Measurements from ENCODE around the gene TTN.
"Not testable (repeated sequence)": the region's sequence is repeated elsewhere in the genome, so short reads cannot be mapped to it uniquely, and the experiment has no call there.

TTN gene

DNA sequence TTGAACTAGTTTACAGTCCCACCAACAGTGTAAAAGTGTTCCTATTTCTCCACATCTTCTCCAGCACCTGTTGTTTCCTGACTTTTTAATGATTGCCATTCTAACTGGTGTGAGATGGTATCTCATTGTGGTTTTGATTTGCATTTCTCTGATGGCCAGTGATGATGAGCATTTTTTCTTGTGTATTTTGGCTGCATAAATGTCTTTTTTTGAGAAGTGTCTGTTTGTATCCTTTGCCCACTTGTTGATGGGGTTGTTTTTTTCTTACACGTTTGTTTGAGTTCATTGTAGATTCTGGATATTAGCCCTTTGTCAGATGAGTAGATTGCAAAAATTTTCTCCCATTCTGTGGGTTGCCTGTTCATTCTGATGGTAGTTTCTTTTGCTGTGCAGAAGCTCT, 281.8 kb downstream of the TTN start:
- H3K4me3 Mint-ChIP-seq, result peak overlapping the region; percentile 54
- not testable (repeated sequence) for H3K27me3 Mint-ChIP-seq, H3K9me3 Mint-ChIP-seq, H3K27ac Mint-ChIP-seq
- H3K36me3 Mint-ChIP-seq, result peaks cover 14% of the 10 kb centered on the region
- peaks cover 38% of the 10 kb centered on the region for H3K4me1 Mint-ChIP-seq

DNA sequence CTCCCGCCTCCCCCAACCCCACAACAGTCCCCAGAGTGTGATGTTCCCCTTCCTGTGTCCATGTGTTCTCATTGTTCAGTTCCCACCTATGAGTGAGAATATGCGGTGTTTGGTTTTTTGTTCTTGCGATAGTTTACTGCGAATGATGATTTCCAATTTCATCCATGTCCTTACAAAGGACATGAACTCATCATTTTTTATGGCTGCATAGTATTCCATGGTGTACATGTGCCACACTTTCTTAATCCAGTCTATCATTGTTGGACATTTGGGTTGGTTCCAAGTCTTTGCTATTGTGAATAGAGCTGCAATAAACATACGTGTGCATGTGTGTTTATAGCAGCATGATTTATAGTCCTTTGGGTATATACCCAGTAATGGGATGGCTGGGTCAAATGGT, 282.2 kb downstream of the TTN start:
- Mint-ChIP-seq H3K27ac (peak overlapping the region; percentile 30), H3K4me1 (peaks cover 34% of the 10 kb centered on the region), H3K36me3 (peaks cover 14% of the 10 kb centered on the region)
- H3K27me3 Mint-ChIP-seq, H3K9me3 Mint-ChIP-seq, H3K4me3 Mint-ChIP-seq: not testable (repeated sequence)

DNA sequence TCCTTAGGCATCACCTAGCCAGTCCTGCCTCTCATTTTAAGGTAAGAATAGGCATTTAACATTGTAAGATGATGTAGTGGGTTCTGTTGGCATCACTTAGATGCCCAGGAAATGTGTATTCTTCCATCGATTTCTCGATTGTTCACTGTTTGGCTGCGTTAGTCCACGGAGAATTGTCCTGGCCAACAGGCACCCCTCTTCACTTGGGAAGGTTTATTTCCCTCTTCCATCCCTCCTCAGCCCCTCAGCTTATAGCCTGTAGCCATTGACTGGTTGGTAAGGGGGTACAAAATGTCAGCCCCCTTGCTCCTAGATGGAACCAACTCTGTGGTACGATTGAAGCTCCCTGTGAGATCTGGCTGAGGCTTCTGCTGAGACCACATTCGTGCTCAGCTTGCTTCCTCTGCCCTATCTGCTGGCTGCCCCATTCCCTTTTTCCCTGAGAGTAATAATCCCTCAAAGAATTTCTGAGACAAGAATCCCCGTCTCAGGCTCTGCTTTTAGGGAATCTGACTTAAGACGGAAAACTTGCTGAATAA, 283.6 kb downstream of the TTN start:
- Mint-ChIP-seq H3K27ac (peak overlapping the region; percentile 90), H3K4me3 (peak overlapping the region; percentile 90), H3K27me3 (no peaks in the 10 kb centered on the region), H3K9me3 (no peaks in the 10 kb centered on the region), H3K4me1 (peaks cover 34% of the 10 kb centered on the region), H3K36me3 (peaks cover 14% of the 10 kb centered on the region)

DNA sequence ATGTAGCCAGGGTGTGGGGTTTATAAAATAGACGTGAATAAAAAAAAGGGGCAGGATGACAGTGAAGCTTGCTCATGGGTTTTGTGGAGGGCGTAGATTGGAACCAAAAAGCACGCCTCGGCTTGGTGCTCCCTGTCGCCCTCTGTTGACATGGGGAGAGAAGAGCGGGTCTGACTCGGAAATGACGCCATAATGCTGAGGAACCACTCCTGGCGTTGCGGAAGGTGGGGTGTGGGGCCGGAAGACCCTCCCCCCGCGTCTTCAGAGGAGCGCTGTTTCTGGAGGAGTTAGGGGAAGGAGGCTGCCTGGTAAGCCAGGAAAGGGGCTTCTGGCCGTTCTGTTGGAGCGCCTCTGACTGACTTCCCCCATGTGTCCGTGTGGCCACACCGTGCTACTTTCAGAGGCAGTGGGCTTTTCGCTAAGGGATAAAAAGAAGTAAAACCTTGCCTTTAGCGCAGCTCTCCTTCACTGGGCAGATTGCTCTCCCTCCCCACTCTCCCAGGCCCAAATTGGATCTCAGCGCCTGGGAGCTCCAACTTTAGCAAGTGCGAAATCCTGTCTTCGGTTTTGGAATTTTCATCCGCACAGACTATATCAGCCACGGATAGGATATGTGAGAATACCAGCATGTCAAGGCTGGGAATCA, 284.1 kb downstream of the TTN start:
- Mint-ChIP-seq H3K27ac (peak overlapping the region; percentile 90), H3K36me3 (peaks cover 12% of the 10 kb centered on the region), H3K27me3 (no peaks in the 10 kb centered on the region), H3K4me1 (peaks cover 31% of the 10 kb centered on the region), H3K4me3 (peak overlapping the region; percentile 90), H3K9me3 (no peaks in the 10 kb centered on the region)

DNA sequence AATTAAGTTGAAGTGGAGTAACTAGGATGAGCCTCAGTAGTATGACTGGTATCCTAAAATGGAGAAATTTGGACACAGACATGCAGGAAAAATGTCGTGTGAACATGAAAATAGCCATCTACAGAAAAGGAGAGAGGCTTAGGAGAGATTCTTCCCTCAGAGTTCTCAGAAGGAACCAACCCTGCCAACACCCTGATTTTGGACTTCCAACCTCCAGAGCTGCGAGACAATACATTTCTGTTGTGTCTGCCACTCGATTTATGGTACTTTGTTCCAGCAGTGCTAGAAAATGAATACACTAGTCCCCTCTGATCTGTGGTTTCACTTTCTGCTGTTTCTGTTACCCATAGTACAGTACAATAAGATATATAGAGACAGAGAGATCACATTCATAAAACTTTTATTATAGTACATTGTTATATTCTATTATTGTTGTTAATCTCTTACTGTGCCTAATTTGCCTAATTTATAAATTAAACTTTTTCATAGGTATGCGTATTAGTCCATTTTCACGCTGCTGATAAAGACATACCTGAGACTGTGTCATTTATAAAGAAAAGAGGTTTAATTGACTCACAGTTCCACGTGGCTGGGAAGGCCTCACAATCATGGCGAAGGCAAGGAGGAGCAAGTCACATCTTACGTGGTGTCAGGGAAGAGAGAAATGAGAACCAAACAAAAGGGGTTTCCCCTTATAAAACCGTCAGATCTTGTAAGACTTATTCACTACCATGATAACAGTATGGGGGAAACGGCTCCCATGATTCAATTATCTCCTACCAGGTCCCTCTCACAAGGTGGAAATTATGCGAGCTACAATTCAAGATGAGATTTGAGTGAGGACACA, 285.7 kb downstream of the TTN start:
- Mint-ChIP-seq H3K36me3 (peaks cover 9% of the 10 kb centered on the region), H3K4me3 (no peak overlapping the region), H3K27ac (peak overlapping the region; percentile 8), H3K4me1 (peaks cover 25% of the 10 kb centered on the region), H3K27me3 (no peaks in the 10 kb centered on the region), H3K9me3 (no peaks in the 10 kb centered on the region)

DNA sequence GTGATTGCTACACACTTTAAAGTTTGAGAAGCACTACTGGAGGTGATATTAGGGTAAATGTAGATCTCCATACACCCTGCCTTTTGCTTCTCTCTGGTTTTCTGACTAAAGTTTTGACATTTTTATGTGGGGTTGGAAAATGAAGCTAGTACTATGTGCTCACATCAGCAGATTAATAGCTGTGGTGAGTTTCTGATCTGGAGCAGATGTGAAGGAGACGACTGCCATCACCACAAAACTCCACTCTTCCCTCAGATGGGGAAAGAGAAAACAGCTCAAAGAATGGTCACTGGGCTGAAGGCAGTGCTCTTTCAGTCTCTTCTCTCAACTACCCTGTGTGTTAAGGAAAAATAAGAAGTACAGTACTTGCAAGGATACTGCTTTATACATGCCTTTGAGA, 289.7 kb downstream of the TTN start:
- no peak overlapping the region for H3K4me3 Mint-ChIP-seq

DNA sequence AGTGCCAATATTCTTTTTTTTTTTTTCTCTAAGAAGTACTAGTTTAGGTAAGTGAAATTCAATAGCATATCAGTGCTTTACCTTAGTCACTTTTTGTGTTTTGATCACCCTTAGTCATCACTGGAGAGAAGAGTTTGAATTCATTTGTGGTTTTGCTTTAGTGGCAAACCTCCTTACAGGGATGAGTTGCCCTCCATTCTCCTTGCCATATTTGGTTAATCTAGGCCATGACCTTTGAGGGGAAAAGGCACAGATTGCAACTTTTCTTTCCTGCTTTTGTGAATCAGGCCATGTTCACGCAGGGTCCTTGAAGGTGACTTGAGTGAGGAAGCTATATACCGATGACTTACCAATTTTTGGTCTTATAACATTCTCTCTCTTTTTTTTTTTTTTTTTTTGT, 292.6 kb downstream of the TTN start:
- Mint-ChIP-seq H3K4me1 (peaks cover 18% of the 10 kb centered on the region), H3K27ac (peak overlapping the region; percentile 41), H3K4me3 (peak overlapping the region; percentile 39), H3K9me3 (no peaks in the 10 kb centered on the region), H3K36me3 (peaks cover 18% of the 10 kb centered on the region), H3K27me3 (no peaks in the 10 kb centered on the region)

More for the DNA sequence above, 289.7 kb downstream of the TTN start:
- H3K4me1 Mint-ChIP-seq, result peaks cover 18% of the 10 kb centered on the region
- H3K27me3 Mint-ChIP-seq, result no peaks in the 10 kb centered on the region
- H3K36me3 Mint-ChIP-seq, result peaks cover 10% of the 10 kb centered on the region
- no peak overlapping the region for H3K27ac Mint-ChIP-seq
- no peaks in the 10 kb centered on the region for H3K9me3 Mint-ChIP-seq

DNA sequence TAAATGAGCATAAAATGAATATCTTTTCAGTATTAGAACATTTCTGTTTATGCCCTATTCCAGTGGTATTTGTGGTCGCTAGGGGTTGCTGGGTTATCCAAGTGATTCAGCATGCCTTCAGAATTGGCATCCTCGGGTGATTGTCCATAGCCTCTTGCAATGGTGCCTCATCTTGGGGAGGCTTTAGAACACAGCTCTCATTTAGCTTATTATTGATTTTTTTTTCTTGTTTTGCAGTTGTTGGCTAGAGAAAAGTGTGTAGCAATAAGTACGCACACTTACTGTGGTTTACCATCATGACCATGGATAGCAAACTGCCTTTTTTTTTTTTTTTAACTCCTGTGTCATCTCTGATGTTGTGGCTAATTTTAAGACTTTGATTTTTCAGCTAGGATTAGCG, 293.3 kb downstream of the TTN start:
- H3K27me3 Mint-ChIP-seq, result no peaks in the 10 kb centered on the region
- no peak overlapping the region for H3K27ac Mint-ChIP-seq
- no peak overlapping the region for H3K4me3 Mint-ChIP-seq
- peaks cover 18% of the 10 kb centered on the region for H3K4me1 Mint-ChIP-seq
- H3K36me3 Mint-ChIP-seq, result peaks cover 22% of the 10 kb centered on the region
- H3K9me3 Mint-ChIP-seq, result no peaks in the 10 kb centered on the region

DNA sequence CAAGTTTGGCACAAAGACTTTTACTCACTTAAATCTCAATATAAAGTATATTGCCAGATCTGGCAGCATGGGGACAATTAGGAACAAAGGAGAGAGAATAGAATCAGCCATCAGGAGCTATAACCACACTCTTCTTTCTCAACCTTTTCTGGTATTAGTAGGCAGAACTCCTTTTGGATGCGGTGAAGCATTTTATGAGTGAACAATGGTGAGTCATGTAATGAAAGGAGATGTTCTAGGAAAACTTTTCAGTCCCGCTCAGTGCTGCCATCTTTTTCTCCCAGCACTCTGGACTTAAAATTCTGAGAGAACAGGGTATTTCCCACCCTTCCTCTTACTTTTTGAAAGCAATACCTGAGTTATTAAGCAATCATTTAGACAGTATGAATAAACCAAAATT, 294.7 kb downstream of the TTN start:
- Mint-ChIP-seq H3K9me3 (no peaks in the 10 kb centered on the region), H3K4me1 (peaks cover 21% of the 10 kb centered on the region), H3K4me3 (no peak overlapping the region), H3K36me3 (peaks cover 21% of the 10 kb centered on the region), H3K27ac (no peak overlapping the region), H3K27me3 (no peaks in the 10 kb centered on the region)

DNA sequence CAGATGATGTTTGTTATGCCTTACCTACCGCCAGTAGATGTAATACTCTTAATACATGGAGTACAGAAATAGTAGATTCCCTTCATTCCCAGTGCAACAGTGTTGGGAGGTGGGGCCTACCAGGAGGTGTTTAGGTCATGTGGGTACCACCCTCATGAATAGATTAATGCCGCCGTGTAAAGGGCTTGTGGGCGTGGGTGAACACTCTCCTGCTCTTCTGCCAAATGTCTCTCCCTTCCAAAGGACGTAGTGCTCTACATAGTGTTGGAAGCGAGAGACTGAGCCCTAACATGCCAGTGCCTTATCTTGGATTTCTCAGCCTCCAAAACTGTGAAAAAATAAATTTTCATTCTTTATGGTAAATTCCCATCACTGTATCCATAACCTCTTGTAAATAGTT, 296.8 kb downstream of the TTN start:
- Mint-ChIP-seq H3K36me3 (peaks cover 21% of the 10 kb centered on the region), H3K27ac (no peak overlapping the region), H3K4me3 (no peak overlapping the region)

DNA sequence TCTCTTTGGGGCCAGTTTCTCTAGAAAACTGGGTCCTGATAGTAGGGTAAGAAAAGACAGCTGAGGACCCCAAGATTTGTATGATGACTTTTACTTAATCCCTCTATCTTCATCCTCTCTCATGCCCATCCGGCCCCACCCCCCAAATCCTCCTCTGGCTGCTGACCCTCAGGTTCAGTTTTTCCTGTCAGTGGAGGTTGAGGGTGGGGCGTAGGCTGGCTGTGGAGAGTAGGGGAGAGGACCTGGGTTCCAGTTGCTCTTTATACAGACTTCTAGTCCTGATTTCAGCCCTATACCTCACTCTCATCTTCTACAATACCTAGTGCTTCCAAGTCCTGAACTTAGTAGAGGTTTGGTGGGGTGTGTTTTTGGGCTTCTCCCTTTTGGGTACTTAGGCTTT, 298.6 kb downstream of the TTN start:
- Mint-ChIP-seq H3K27ac (no peak overlapping the region), H3K36me3 (peaks cover 22% of the 10 kb centered on the region), H3K9me3 (no peaks in the 10 kb centered on the region), H3K27me3 (no peaks in the 10 kb centered on the region), H3K4me1 (peaks cover 7% of the 10 kb centered on the region), H3K4me3 (no peak overlapping the region)

More for the DNA sequence above, 296.8 kb downstream of the TTN start:
- Mint-ChIP-seq H3K27me3 (no peaks in the 10 kb centered on the region), H3K9me3 (no peaks in the 10 kb centered on the region), H3K4me1 (peaks cover 21% of the 10 kb centered on the region)

DNA sequence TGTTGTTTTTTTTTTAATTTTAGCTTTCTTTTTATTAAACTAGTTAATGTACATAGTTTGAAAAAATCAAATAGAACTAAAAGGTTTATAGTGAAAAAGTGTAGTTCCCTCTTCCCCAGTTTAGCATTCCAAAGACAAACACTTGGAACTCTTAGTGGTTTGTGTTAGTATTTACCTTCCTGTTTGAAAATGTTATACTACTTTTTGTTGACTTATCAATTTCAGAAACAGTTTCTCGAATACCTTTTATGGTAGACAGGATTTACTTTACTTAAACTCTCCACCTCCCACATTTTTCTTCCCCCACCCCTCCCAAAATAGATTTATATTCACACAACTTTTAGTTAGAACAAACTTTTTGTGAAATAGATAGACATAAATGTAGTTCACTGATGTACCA, 300.3 kb downstream of the TTN start:
- H3K4me3 Mint-ChIP-seq, result no peak overlapping the region
- H3K27me3 Mint-ChIP-seq, result no peaks in the 10 kb centered on the region
- no peaks in the 10 kb centered on the region for H3K9me3 Mint-ChIP-seq
- no peak overlapping the region for H3K27ac Mint-ChIP-seq
- H3K4me1 Mint-ChIP-seq, result peaks cover 4% of the 10 kb centered on the region
- H3K36me3 Mint-ChIP-seq, result peaks cover 17% of the 10 kb centered on the region

DNA sequence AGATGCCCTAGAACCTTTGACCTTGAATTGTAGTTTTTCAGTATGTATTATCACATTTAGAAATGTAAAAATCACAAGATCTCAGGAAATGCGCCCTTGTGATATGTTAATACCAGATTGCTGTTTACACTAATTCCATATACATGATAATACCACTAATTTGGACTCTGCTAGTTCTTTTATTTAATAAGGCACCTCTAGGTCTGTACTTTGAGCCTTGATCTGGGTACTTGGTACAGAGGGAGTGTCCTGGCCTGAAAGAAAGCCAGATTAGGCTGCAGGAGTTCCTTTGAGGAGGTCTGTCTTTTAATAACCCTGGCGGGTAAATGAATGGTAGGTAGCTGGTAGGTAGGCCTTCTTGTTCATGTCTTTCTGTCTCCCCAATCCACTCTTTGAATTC, 300.7 kb downstream of the TTN start:
- no peaks in the 10 kb centered on the region for H3K9me3 Mint-ChIP-seq
- H3K27me3 Mint-ChIP-seq, result no peaks in the 10 kb centered on the region
- H3K27ac Mint-ChIP-seq, result no peak overlapping the region
- H3K4me1 Mint-ChIP-seq, result peaks cover 4% of the 10 kb centered on the region
- H3K36me3 Mint-ChIP-seq, result peaks cover 18% of the 10 kb centered on the region
- no peak overlapping the region for H3K4me3 Mint-ChIP-seq

DNA sequence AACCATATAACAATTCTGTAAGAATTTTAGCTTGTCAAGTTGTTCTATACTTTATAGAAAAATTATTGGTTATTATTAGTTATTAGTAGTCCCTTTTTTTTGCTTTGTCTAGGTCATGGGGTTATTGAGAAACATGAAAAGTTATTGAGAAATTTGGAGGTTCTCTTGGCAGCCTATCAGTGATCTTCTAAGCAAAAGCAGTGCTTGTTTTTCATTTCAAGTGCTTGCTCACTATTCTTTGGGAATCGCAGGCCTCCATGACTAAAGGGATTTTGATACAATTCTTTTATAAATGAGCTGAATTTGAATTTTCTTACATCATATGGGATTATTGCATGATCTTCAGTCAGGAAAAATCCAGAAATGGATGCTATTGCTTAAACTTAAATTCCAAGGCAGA, 301.1 kb downstream of the TTN start:
- Mint-ChIP-seq H3K4me3 (no peak overlapping the region), H3K36me3 (peaks cover 18% of the 10 kb centered on the region), H3K9me3 (no peaks in the 10 kb centered on the region), H3K27ac (no peak overlapping the region), H3K27me3 (no peaks in the 10 kb centered on the region), H3K4me1 (peaks cover 4% of the 10 kb centered on the region)

DNA sequence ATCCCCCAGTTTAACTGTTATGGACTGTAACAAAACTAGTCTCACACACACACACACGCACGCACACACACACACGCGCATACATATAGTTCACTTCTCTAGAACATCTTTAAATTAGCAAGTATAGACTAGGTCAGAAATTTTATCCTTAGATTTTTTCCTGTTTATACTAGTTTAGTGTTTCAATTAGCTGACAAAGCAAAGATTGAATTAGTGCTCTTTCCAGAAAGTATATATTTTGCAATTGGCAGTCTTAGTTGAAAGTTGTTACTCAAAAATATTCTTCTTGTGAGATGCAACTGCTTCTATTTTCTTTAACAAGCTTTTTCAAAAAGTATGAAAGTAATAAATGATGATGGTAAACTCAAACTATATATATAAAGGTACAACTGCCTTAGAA, 304.5 kb downstream of the TTN start:
- Mint-ChIP-seq H3K4me1 (no peaks in the 10 kb centered on the region), H3K27ac (no peak overlapping the region), H3K4me3 (no peak overlapping the region), H3K27me3 (no peaks in the 10 kb centered on the region), H3K9me3 (no peaks in the 10 kb centered on the region), H3K36me3 (peaks cover 15% of the 10 kb centered on the region)

DNA sequence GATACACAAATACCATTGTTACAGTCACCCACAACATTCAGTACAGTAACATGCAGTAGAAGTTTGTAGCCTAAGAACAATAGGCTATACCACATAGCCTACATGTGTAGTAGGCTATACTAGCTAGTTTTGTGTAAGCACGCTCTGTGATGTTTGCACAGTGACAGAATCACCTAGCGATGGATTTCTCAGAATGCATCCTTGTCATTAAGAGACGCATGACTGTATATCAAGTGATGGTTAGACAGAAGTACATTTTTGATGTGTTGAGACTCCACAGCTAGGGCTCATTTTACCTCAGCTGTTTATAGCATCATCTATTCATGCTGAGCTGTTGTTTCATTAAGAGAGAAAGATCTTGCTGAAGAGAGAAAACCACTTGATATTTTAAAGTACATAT, 307.6 kb downstream of the TTN start:
- Mint-ChIP-seq H3K4me3 (no peak overlapping the region), H3K27me3 (no peaks in the 10 kb centered on the region), H3K4me1 (no peaks in the 10 kb centered on the region), H3K9me3 (no peaks in the 10 kb centered on the region), H3K36me3 (peaks cover 23% of the 10 kb centered on the region), H3K27ac (no peak overlapping the region)
